ENCODE measurements around the gene INPP1.

DNA sequence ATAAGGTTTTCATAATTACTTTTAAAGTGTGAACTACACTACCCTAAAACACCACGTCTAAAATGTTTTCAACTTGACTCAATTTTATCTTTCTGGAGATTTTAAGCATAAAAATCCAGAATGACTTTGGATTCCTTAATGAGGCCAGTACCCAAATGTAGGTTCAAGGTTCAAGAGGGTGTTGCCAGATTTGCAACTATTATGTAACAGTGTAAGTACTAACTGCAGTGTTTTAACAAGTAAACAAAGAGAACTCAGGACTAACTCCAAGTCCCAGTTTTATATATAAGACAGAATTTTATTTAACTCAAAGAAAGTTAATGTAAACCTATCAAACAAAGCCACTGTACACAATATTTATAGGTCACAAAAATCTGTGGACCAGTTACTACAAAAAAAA is 29.5 kb upstream of the INPP1 start:
- TF ChIP-seq, protein P1, sequence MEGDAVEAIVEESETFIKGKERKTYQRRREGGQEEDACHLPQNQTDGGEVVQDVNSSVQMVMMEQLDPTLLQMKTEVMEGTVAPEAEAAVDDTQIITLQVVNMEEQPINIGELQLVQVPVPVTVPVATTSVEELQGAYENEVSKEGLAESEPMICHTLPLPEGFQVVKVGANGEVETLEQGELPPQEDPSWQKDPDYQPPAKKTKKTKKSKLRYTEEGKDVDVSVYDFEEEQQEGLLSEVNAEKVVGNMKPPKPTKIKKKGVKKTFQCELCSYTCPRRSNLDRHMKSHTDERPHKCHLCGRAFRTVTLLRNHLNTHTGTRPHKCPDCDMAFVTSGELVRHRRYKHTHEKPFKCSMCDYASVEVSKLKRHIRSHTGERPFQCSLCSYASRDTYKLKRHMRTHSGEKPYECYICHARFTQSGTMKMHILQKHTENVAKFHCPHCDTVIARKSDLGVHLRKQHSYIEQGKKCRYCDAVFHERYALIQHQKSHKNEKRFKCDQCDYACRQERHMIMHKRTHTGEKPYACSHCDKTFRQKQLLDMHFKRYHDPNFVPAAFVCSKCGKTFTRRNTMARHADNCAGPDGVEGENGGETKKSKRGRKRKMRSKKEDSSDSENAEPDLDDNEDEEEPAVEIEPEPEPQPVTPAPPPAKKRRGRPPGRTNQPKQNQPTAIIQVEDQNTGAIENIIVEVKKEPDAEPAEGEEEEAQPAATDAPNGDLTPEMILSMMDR (IDR thresholded peaks at IDR 0.05; ENCODE audit: low read depth, low read length), result no peak
- no peak for TF ChIP-seq EZH2phosphoT487 (IDR thresholded peaks at IDR 0.05; ENCODE audit: low read depth)

Measured in OCI-LY3 (cell line).